GM12865 (cell line): ENCODE results near the gene CCM2L.

Experiments
- DNase-seq: peaks from one replicate; pipeline ENCODE4 v3.0.0; 2010; ENCODE audit warnings: low read depth
- H3K4me3 ChIP-seq: 2 replicates; pipeline ENCODE4 v1.5.1; 2011; ENCODE audit warnings: mild to moderate bottlenecking, low read depth, low read length, control low read depth
- TF ChIP-seq, protein P1 (sequence below): IDR thresholded peaks from 2 replicates; pipeline ENCODE4 v1.5.1; 2011; ENCODE audit warnings: low read length, control low read depth, low read depth, inconsistent platforms; ENCODE audit not compliant: insufficient read depth; ENCODE audit errors: missing control alignments

Gene CCM2L

DNA sequence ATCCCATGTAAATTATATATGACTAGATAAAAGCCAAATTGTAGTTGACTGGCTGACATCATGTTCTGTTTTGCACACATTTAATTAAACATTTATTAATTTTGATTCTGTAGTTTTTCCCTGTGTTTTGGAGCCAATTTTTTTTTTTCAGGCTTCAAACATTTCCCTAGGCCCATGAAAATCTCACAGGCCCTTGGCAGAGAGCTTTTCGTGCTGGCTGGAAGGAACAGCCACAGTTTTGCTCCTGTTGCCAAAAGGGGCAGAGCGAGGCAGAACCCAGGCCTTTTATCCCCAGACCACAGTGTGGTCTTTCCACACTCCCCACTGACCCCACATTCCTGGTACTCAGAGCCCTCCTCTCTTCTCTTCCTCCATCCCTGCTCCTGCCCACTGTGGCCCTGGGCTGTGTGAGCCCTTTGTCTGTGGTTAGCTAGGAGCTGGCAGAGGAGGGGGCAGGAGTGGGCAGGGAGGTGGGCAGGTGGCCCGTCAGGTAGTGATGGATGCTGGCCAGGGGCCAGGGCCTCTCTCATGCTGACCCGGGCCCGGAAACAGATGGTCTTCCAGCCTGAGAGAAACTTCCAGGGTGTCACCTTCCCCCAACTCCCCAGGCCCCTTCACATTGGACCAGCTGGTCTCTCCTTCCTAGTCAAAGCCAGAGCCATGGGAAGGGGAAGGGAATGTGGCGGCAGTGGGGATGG is 19.4 kb upstream of the CCM2L start:
- no peak for DNase-seq
- H3K4me3 ChIP-seq = no peak overlapping the region
- TF ChIP-seq, protein P1, sequence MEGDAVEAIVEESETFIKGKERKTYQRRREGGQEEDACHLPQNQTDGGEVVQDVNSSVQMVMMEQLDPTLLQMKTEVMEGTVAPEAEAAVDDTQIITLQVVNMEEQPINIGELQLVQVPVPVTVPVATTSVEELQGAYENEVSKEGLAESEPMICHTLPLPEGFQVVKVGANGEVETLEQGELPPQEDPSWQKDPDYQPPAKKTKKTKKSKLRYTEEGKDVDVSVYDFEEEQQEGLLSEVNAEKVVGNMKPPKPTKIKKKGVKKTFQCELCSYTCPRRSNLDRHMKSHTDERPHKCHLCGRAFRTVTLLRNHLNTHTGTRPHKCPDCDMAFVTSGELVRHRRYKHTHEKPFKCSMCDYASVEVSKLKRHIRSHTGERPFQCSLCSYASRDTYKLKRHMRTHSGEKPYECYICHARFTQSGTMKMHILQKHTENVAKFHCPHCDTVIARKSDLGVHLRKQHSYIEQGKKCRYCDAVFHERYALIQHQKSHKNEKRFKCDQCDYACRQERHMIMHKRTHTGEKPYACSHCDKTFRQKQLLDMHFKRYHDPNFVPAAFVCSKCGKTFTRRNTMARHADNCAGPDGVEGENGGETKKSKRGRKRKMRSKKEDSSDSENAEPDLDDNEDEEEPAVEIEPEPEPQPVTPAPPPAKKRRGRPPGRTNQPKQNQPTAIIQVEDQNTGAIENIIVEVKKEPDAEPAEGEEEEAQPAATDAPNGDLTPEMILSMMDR = no peak

DNA sequence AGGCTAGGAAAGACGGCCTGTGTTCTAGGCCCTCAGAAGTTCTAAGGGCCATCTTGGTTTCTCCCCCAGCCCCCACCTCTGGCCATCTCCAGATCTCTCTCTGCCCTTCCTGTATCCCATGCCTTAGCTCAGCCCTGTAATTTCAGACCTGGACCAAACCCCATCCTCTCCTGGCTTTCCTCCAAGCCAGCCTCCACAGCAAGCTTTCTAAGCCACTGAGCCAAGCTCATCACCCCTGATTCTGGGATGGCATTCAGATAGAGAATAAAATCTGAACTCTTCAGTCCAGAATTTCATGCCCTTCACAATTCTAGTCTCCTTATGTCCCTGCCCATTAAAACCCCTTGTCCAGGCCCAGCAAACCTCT is 18.9 kb upstream of the CCM2L start:
- no peak overlapping the region for H3K4me3 ChIP-seq
- DNase-seq = no peak
- TF ChIP-seq, protein P1 = no peak

DNA sequence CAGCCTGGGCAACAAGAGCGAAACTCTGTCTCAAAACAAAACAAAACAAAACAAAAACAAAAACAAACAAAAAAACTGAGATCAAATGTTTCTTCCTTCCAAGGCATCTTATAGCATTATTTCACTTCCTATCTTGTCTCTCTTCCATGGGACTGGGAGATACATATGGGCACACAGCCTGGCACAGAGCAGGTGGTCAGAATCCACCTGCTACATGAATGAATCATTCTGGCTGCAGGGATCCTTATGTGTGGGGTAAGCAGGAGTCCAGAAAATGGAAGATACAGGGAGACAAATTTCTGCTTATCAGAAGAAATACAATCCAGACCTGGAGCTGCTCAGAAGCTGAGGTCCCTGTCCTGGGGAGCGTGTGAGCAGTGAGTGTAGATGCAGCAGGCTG is 18.2 kb upstream of the CCM2L start:
- H3K4me3 ChIP-seq = no peak overlapping the region
- no peak for DNase-seq
- TF ChIP-seq, protein P1 = no peak

DNA sequence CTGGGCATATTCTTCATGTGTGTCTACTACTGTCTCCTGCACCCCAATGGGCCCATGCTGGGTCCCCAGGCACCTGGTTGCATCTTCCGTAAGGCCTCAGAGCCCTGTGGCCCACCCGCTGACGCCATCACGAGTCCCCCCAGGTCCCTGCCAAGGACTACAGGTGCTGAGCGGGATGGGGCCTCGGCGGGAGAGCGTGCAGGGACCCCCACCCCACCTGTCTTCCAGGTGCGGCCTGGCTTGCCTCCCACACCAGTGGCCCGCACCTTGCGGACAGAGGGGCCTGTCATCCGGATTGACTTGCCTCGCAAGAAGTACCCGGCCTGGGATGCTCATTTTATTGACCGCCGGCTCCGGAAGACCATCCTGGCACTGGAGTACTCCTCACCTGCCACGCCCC is 13.2 kb upstream of the CCM2L start:
- no peak for DNase-seq
- TF ChIP-seq, protein P1 = no peak
- H3K4me3 ChIP-seq = no peak overlapping the region

DNA sequence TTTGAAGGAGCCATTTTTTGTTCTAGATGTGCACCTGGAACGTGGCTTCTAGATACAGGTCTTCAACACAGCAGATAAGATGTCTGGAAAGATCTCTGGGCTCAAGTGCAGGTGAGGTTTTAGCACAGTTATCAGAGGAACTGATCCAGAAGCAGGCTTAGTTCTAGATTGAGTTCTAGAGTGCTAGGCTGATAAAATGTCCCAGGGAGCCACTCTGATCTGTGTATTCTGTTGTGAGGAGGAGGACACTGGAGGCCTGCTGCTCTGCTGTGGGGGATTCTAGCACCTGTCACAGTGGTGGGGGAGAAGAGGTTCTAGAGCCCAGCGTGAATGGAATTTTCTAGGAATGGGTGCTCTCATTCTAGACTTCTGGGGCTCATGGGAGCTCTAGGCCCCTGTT is 12.0 kb upstream of the CCM2L start:
- H3K4me3 ChIP-seq = no peak overlapping the region
- TF ChIP-seq, protein P1 = no peak
- DNase-seq = no peak

DNA sequence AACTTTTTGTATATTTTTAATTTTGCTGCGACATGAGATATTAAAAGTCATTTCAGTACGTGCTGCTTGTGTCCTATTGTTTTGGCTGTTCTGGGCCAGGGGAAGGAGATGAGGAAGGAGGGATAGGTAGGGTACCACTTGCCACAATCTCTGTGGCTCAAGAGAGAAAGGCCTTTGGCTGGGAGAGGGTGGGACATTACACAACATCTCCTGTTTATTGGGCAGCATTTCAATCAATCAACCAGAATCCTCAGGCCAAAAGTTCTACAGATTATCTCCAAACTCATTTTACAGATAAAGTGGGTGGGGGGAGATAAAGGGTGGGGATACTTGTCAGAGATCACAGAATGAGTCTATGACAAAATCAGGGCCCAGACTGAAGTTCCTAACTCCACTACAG is 6.9 kb upstream of the CCM2L start:
- TF ChIP-seq, protein P1 = no peak
- DNase-seq = no peak
- H3K4me3 ChIP-seq = no peak overlapping the region

DNA sequence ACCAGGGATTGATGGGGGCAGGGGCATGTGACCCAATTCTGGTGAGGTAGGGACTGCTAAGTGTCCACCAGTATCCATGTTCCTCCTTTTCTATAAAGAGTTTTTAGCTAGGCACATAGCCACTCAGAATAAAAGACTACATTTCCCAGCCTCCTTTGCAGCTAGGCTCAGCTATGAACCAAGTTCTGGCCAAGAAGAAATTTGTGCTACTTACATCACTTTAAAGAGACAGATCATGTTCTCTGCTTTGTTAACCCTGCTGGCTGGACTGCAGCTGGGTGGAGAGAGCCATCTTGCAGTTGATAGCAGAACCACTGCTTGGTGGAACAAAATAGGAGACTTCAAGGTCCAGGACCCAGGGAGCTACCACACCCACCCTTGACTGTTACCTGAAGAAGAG is 5.3 kb upstream of the CCM2L start:
- TF ChIP-seq, protein P1 = no peak
- no peak overlapping the region for H3K4me3 ChIP-seq
- no peak for DNase-seq
